IMR-90 (cell line): ENCODE data around the gene IKZF3.

Experiments
- BHLHE40 ChIP-seq: fragments of 150-350 bp; IDR thresholded peaks from 2 replicates; pipeline ENCODE4 v1.6.1; 2016; ENCODE audit warnings: mild to moderate bottlenecking, low read depth, low read length
- CHD1 ChIP-seq: IDR thresholded peaks from 2 replicates; pipeline ENCODE4 v1.6.1; 2012; ENCODE audit warnings: low read depth, low read length, improper control_type of control experiment
- MAFK ChIP-seq: IDR thresholded peaks from 2 replicates; pipeline ENCODE4 v1.6.1; 2012; ENCODE audit warnings: low read depth, low read length, improper control_type of control experiment
- MAZ ChIP-seq: IDR thresholded peaks from 2 replicates; pipeline ENCODE4 v1.6.1; 2012; ENCODE audit warnings: low read depth, mild to moderate bottlenecking, low read length, improper control_type of control experiment, moderate library complexity, borderline replicate concordance
- MXI1 ChIP-seq: IDR thresholded peaks from 2 replicates; pipeline ENCODE4 v1.6.1; 2012; ENCODE audit warnings: low read depth, mild to moderate bottlenecking, low read length, moderate library complexity, borderline replicate concordance
- POLR2A ChIP-seq: IDR thresholded peaks from 2 replicates; pipeline ENCODE4 v1.6.1; 2012; ENCODE audit warnings: mild to moderate bottlenecking, low read depth, low read length
- RAD21 ChIP-seq: IDR thresholded peaks from 2 replicates; pipeline ENCODE4 v1.6.1; 2012; ENCODE audit warnings: low read length, improper control_type of control experiment
- RCOR1 ChIP-seq: IDR thresholded peaks from 2 replicates; pipeline ENCODE4 v1.6.1; 2012; ENCODE audit warnings: mild to moderate bottlenecking, low read length, improper control_type of control experiment; ENCODE audit not compliant: insufficient replicate concordance
- RFX5 ChIP-seq: IDR thresholded peaks from 2 replicates; pipeline ENCODE4 v1.8.0; 2012; ENCODE audit warnings: low read depth, mild to moderate bottlenecking, low read length, moderate library complexity
- SMC3 ChIP-seq: fragments of 150-350 bp; IDR thresholded peaks from 2 replicates; pipeline ENCODE4 v1.6.1; 2016; ENCODE audit warnings: low read depth, mild to moderate bottlenecking, antibody characterized with exemption, low read length, moderate library complexity
- TF ChIP-seq, protein P1 (sequence below): conservative IDR thresholded peaks from 2 replicates; pipeline ENCODE4 v1.5.1; 2012; ENCODE audit warnings: mild to moderate bottlenecking, low read depth, low read length, improper control_type of control experiment
- TF ChIP-seq, protein P2 (sequence below): fragments of 150-350 bp; IDR thresholded peaks from 2 replicates; pipeline ENCODE4 v1.6.1; 2016; ENCODE audit warnings: low read depth, mild to moderate bottlenecking, low read length, moderate library complexity, borderline replicate concordance

DNA sequence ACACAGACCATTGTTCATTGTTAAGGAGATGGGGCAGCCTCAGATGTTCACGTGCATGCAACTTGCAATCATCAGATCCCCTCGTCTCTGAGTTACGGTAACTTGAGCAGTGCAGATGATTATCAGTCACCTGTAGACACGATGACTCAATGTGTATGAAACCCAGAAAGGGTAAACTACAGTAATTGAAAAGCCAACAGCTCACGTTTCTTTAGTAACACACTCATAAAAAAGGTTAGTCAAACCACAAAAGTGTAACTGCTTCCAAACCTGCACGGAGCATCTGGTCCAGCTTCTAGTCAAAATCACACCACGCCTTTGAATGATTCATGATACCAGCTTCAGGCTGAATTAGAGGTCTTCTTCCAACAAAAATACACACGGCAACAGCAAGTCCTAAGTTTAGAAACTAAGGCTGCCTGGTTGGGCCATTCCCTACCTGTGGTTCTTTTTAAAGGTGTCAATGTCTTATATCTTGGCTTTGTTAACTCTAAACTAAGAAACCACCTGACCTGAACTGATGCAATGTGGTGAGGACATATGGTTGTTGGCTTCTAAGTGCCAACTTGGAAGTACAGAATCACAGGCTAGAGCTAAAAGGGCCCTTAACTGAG lies 94.0 kb downstream of the IKZF3 start:
- TF ChIP-seq POLR2A (no peak), RFX5 (no peak), BHLHE40 (peak; percentile 38; the same call in 1 of the 2 replicates), SMC3 (no peak), RCOR1 (no peak), MAFK (no peak), MAZ (no peak), MXI1 (no peak), CHD1 (no peak), RAD21 (no peak)
- TF ChIP-seq, protein P1, sequence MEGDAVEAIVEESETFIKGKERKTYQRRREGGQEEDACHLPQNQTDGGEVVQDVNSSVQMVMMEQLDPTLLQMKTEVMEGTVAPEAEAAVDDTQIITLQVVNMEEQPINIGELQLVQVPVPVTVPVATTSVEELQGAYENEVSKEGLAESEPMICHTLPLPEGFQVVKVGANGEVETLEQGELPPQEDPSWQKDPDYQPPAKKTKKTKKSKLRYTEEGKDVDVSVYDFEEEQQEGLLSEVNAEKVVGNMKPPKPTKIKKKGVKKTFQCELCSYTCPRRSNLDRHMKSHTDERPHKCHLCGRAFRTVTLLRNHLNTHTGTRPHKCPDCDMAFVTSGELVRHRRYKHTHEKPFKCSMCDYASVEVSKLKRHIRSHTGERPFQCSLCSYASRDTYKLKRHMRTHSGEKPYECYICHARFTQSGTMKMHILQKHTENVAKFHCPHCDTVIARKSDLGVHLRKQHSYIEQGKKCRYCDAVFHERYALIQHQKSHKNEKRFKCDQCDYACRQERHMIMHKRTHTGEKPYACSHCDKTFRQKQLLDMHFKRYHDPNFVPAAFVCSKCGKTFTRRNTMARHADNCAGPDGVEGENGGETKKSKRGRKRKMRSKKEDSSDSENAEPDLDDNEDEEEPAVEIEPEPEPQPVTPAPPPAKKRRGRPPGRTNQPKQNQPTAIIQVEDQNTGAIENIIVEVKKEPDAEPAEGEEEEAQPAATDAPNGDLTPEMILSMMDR, result no peak
- TF ChIP-seq, protein P2, sequence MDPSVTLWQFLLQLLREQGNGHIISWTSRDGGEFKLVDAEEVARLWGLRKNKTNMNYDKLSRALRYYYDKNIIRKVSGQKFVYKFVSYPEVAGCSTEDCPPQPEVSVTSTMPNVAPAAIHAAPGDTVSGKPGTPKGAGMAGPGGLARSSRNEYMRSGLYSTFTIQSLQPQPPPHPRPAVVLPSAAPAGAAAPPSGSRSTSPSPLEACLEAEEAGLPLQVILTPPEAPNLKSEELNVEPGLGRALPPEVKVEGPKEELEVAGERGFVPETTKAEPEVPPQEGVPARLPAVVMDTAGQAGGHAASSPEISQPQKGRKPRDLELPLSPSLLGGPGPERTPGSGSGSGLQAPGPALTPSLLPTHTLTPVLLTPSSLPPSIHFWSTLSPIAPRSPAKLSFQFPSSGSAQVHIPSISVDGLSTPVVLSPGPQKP, result no peak
